WTC11 (cell line): ENCODE data around the gene COL20A1. TPM values are rescaled to one million over a fixed set of nuclear protein-coding genes. Genes with fewer than 3 reads are reported as not detected.

Experiments used
- ATAC-seq: fragments of 200-7000 bp; cut with Tn5 transposase; 2 replicates; pipeline ENCODE4 v1.10.0; 2021; ENCODE audit warnings: mild to moderate bottlenecking, moderate library complexity
- CTCF ChIA-PET: fragments of 300-600 bp; sonication (Branson Sonifier 250); formaldehyde crosslinking; loops from one replicate; lab custom pipeline; 2021; ENCODE audit warnings: antibody characterized with exemption; lab: Charles Lee
- POLR2A ChIA-PET: fragments of 350-600 bp; sonication (Branson Sonifier 250); formaldehyde crosslinking; loops from one replicate; lab custom pipeline; 2021; ENCODE audit warnings: antibody characterized with exemption; lab: Charles Lee
- DNase-seq: peaks from one replicate; pipeline ENCODE4 v3.0.0; 2021; ENCODE audit warnings: low spot score
- H3K27ac Mint-ChIP-seq: 2 replicates; pipeline ENCODE4 v1.8.0; 2021; ENCODE audit warnings: mixed read lengths
- H3K27me3 Mint-ChIP-seq: 2 replicates; pipeline ENCODE4 v1.8.0; 2021; ENCODE audit warnings: low read depth, mild to moderate bottlenecking, moderate library complexity, mixed read lengths
- H3K36me3 Mint-ChIP-seq: 2 replicates; pipeline ENCODE4 v1.8.0; 2021; ENCODE audit warnings: mixed read lengths
- H3K4me1 Mint-ChIP-seq: 2 replicates; pipeline ENCODE4 v1.8.0; 2022; ENCODE audit warnings: mixed read lengths
- H3K4me3 Mint-ChIP-seq: 2 replicates; pipeline ENCODE4 v1.8.0; 2021; ENCODE audit warnings: mild to moderate bottlenecking, moderate library complexity, mixed read lengths
- H3K9me3 Mint-ChIP-seq: 2 replicates; pipeline ENCODE4 v1.8.0; 2021; ENCODE audit warnings: mixed read lengths
- ATF1 ChIP-seq: sonication (generic); formaldehyde crosslinking; IDR thresholded peaks from 2 replicates; pipeline ENCODE4 v1.8.1; 2023; ENCODE audit warnings: mild to moderate bottlenecking, moderate library complexity, missing genetic modification reagents
- CREM ChIP-seq: sonication (generic); formaldehyde crosslinking; IDR thresholded peaks from 2 replicates; pipeline ENCODE4 v1.8.1; 2022; ENCODE audit warnings: mild to moderate bottlenecking, missing genetic modification reagents, moderate library complexity
- ELF4 ChIP-seq: sonication (generic); formaldehyde crosslinking; IDR thresholded peaks from 2 replicates; pipeline ENCODE4 v1.8.1; 2022; ENCODE audit warnings: low read depth, mild to moderate bottlenecking, moderate library complexity, missing genetic modification reagents
- EMX1 ChIP-seq: fragments of 250-450 bp; sonication (Bioruptor Pico); IDR thresholded peaks from 2 replicates; pipeline ENCODE4 v1.8.0; 2021; ENCODE audit warnings: mild to moderate bottlenecking
- JAZF1 ChIP-seq: fragments of 250-450 bp; sonication (Bioruptor Pico); IDR thresholded peaks from 2 replicates; pipeline ENCODE4 v1.9.0; 2021; ENCODE audit warnings: moderate library complexity, mild to moderate bottlenecking, inconsistent platforms
- RELA ChIP-seq: sonication (generic); formaldehyde crosslinking; IDR thresholded peaks from 2 replicates; pipeline ENCODE4 v1.8.1; 2022; ENCODE audit warnings: missing genetic modification reagents, mild to moderate bottlenecking, borderline replicate concordance
- ZNF121 ChIP-seq: sonication (generic); formaldehyde crosslinking; IDR thresholded peaks from 2 replicates; pipeline ENCODE4 v1.8.0; 2023; ENCODE audit warnings: missing genetic modification reagents
- ZNF138 ChIP-seq: sonication (generic); formaldehyde crosslinking; conservative IDR thresholded peaks from 2 replicates; pipeline ENCODE4 v1.8.1; 2022; ENCODE audit warnings: mild to moderate bottlenecking, moderate library complexity, missing genetic modification reagents
- ZNF263 ChIP-seq: sonication (generic); formaldehyde crosslinking; IDR thresholded peaks from 2 replicates; pipeline ENCODE4 v1.8.1; 2022; ENCODE audit warnings: low read depth, mild to moderate bottlenecking, moderate library complexity, missing genetic modification reagents
- ZNF423 ChIP-seq: fragments of 250-450 bp; sonication (Bioruptor Pico); IDR thresholded peaks from 2 replicates; pipeline ENCODE4 v2.1.2; 2022; ENCODE audit warnings: mild to moderate bottlenecking, moderate library complexity
- total RNA-seq: library from RNA; stranded (reverse); gene quantifications from 3 replicates; pipeline ENCODE4 v1.2.3, GENCODE V29; 2021
- TF ChIP-seq, protein P1 (sequence below): sonication (generic); formaldehyde crosslinking; IDR thresholded peaks from 2 replicates; pipeline ENCODE4 v1.8.1; 2023; ENCODE audit warnings: mild to moderate bottlenecking, missing genetic modification reagents, moderate library complexity
- TF ChIP-seq, protein P2 (sequence below): sonication (generic); formaldehyde crosslinking; conservative IDR thresholded peaks from 2 replicates; pipeline ENCODE4 v1.8.1; 2023; ENCODE audit warnings: mild to moderate bottlenecking, low read depth, missing genetic modification reagents, moderate library complexity
- TF ChIP-seq, protein P3 (sequence below): sonication (generic); formaldehyde crosslinking; IDR thresholded peaks from 2 replicates; pipeline ENCODE4 v1.8.1; 2023; ENCODE audit warnings: mild to moderate bottlenecking, missing genetic modification reagents, borderline replicate concordance
- TF ChIP-seq, protein P4 (sequence below): sonication (generic); formaldehyde crosslinking; IDR thresholded peaks from 2 replicates; pipeline ENCODE4 v1.8.0; 2023; ENCODE audit warnings: missing genetic modification reagents, mild to moderate bottlenecking, borderline replicate concordance
- TF ChIP-seq, protein P5 (sequence below): sonication (generic); formaldehyde crosslinking; IDR thresholded peaks from 2 replicates; pipeline ENCODE4 v1.8.0; 2022; ENCODE audit warnings: missing genetic modification reagents

The COL20A1 gene
- total RNA-seq, 1 experiment from 2014 or later, result 1.3 TPM

DNA sequence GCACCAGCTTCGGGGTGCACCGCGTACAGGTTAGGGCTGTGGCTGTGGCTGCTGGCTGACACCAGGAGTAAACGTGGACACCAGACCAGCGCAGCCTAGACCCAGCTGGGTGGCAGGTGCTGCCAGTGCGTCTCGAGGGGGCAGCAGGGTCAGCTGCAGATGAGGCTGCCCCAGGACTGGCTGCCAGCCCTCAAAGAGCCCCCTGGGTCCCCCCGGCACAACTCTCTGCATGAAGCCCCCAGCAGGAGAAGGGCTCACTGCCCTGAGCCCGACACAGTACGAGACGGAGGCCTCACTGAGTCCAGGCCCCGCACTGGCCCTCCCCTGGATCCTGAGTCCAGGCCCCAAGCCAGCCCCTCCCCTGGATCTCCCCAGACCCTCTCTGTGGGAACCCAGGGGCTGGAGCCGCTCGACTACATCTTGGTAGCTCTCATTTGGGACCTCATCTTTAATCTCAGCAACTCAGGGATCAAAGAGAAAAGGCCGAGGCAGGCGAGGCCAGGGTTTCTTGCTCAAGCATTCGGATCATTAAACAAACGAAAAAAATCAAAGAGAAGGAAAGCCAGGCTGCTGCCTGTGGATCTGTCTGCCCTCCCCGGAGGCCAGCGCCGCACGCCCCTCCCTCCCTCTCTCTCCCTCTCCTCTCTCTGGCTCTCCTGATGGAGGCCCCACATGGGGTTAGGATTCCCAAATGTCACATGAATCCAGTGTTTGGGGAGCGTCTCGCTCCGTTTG, 31.8 kb upstream of the COL20A1 start:
- Mint-ChIP-seq H3K9me3 (no peaks in the 10 kb centered on the region), H3K4me3 (no peak overlapping the region), H3K36me3 (no peaks in the 10 kb centered on the region), H3K4me1 (peaks cover 10% of the 10 kb centered on the region), H3K27me3 (peaks cover 10% of the 10 kb centered on the region), H3K27ac (no peak overlapping the region)
- ChIA-PET POLR2A (no interaction called here), CTCF (interaction anchor here (0.8 to 1.5 kb wide), 4 partner anchors 9 to 37 kb away, joined by 4 to 5 read pairs (median 4); partner anchors contain the start of gene ARFGAP1)
- ATAC-seq, result no peak; the same call in 1 of the 2 replicates
- DNase-seq, result no peak
- TF ChIP-seq, protein P1, sequence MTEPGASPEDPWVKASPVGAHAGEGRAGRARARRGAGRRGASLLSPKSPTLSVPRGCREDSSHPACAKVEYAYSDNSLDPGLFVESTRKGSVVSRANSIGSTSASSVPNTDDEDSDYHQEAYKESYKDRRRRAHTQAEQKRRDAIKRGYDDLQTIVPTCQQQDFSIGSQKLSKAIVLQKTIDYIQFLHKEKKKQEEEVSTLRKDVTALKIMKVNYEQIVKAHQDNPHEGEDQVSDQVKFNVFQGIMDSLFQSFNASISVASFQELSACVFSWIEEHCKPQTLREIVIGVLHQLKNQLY (CRISPR knock-in tag), result no peak
- TF ChIP-seq EMX1 (no peak), ZNF263 (CRISPR knock-in tag) (no peak), ELF4 (CRISPR knock-in tag) (no peak), ZNF138 (CRISPR knock-in tag) (no peak), RELA (CRISPR knock-in tag) (no peak), ZNF423 (no peak), CREM (CRISPR knock-in tag) (no peak), ZNF121 (CRISPR knock-in tag) (no peak), JAZF1 (CRISPR knock-in tag) (no peak), ATF1 (CRISPR knock-in tag) (no peak)
- TF ChIP-seq, protein P2, sequence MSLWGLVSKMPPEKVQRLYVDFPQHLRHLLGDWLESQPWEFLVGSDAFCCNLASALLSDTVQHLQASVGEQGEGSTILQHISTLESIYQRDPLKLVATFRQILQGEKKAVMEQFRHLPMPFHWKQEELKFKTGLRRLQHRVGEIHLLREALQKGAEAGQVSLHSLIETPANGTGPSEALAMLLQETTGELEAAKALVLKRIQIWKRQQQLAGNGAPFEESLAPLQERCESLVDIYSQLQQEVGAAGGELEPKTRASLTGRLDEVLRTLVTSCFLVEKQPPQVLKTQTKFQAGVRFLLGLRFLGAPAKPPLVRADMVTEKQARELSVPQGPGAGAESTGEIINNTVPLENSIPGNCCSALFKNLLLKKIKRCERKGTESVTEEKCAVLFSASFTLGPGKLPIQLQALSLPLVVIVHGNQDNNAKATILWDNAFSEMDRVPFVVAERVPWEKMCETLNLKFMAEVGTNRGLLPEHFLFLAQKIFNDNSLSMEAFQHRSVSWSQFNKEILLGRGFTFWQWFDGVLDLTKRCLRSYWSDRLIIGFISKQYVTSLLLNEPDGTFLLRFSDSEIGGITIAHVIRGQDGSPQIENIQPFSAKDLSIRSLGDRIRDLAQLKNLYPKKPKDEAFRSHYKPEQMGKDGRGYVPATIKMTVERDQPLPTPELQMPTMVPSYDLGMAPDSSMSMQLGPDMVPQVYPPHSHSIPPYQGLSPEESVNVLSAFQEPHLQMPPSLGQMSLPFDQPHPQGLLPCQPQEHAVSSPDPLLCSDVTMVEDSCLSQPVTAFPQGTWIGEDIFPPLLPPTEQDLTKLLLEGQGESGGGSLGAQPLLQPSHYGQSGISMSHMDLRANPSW (CRISPR knock-in tag), result no peak
- TF ChIP-seq, protein P3, sequence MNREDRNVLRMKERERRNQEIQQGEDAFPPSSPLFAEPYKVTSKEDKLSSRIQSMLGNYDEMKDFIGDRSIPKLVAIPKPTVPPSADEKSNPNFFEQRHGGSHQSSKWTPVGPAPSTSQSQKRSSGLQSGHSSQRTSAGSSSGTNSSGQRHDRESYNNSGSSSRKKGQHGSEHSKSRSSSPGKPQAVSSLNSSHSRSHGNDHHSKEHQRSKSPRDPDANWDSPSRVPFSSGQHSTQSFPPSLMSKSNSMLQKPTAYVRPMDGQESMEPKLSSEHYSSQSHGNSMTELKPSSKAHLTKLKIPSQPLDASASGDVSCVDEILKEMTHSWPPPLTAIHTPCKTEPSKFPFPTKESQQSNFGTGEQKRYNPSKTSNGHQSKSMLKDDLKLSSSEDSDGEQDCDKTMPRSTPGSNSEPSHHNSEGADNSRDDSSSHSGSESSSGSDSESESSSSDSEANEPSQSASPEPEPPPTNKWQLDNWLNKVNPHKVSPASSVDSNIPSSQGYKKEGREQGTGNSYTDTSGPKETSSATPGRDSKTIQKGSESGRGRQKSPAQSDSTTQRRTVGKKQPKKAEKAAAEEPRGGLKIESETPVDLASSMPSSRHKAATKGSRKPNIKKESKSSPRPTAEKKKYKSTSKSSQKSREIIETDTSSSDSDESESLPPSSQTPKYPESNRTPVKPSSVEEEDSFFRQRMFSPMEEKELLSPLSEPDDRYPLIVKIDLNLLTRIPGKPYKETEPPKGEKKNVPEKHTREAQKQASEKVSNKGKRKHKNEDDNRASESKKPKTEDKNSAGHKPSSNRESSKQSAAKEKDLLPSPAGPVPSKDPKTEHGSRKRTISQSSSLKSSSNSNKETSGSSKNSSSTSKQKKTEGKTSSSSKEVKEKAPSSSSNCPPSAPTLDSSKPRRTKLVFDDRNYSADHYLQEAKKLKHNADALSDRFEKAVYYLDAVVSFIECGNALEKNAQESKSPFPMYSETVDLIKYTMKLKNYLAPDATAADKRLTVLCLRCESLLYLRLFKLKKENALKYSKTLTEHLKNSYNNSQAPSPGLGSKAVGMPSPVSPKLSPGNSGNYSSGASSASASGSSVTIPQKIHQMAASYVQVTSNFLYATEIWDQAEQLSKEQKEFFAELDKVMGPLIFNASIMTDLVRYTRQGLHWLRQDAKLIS (CRISPR knock-in tag), result no peak
- TF ChIP-seq, protein P4, sequence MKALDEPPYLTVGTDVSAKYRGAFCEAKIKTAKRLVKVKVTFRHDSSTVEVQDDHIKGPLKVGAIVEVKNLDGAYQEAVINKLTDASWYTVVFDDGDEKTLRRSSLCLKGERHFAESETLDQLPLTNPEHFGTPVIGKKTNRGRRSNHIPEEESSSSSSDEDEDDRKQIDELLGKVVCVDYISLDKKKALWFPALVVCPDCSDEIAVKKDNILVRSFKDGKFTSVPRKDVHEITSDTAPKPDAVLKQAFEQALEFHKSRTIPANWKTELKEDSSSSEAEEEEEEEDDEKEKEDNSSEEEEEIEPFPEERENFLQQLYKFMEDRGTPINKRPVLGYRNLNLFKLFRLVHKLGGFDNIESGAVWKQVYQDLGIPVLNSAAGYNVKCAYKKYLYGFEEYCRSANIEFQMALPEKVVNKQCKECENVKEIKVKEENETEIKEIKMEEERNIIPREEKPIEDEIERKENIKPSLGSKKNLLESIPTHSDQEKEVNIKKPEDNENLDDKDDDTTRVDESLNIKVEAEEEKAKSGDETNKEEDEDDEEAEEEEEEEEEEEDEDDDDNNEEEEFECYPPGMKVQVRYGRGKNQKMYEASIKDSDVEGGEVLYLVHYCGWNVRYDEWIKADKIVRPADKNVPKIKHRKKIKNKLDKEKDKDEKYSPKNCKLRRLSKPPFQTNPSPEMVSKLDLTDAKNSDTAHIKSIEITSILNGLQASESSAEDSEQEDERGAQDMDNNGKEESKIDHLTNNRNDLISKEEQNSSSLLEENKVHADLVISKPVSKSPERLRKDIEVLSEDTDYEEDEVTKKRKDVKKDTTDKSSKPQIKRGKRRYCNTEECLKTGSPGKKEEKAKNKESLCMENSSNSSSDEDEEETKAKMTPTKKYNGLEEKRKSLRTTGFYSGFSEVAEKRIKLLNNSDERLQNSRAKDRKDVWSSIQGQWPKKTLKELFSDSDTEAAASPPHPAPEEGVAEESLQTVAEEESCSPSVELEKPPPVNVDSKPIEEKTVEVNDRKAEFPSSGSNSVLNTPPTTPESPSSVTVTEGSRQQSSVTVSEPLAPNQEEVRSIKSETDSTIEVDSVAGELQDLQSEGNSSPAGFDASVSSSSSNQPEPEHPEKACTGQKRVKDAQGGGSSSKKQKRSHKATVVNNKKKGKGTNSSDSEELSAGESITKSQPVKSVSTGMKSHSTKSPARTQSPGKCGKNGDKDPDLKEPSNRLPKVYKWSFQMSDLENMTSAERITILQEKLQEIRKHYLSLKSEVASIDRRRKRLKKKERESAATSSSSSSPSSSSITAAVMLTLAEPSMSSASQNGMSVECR (CRISPR knock-in tag), result no peak
- TF ChIP-seq, protein P5, sequence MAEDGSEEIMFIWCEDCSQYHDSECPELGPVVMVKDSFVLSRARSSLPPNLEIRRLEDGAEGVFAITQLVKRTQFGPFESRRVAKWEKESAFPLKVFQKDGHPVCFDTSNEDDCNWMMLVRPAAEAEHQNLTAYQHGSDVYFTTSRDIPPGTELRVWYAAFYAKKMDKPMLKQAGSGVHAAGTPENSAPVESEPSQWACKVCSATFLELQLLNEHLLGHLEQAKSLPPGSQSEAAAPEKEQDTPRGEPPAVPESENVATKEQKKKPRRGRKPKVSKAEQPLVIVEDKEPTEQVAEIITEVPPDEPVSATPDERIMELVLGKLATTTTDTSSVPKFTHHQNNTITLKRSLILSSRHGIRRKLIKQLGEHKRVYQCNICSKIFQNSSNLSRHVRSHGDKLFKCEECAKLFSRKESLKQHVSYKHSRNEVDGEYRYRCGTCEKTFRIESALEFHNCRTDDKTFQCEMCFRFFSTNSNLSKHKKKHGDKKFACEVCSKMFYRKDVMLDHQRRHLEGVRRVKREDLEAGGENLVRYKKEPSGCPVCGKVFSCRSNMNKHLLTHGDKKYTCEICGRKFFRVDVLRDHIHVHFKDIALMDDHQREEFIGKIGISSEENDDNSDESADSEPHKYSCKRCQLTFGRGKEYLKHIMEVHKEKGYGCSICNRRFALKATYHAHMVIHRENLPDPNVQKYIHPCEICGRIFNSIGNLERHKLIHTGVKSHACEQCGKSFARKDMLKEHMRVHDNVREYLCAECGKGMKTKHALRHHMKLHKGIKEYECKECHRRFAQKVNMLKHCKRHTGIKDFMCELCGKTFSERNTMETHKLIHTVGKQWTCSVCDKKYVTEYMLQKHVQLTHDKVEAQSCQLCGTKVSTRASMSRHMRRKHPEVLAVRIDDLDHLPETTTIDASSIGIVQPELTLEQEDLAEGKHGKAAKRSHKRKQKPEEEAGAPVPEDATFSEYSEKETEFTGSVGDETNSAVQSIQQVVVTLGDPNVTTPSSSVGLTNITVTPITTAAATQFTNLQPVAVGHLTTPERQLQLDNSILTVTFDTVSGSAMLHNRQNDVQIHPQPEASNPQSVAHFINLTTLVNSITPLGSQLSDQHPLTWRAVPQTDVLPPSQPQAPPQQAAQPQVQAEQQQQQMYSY (CRISPR knock-in tag), result no peak
